Measurements from ENCODE around the gene CD69. TPM values are rescaled to one million over a fixed set of nuclear protein-coding genes. Genes with fewer than 3 reads are reported as not detected.
A peak's percentile ranks its signal among the peaks of the same experiment; 100 is the strongest.
"Not testable (repeated sequence)": the region's sequence is repeated elsewhere in the genome, so short reads cannot be mapped to it uniquely, and the experiment has no call there.

CD69 gene
- total RNA-seq, 2 donors from 2014 or later, result 51.8 to 150 TPM

DNA sequence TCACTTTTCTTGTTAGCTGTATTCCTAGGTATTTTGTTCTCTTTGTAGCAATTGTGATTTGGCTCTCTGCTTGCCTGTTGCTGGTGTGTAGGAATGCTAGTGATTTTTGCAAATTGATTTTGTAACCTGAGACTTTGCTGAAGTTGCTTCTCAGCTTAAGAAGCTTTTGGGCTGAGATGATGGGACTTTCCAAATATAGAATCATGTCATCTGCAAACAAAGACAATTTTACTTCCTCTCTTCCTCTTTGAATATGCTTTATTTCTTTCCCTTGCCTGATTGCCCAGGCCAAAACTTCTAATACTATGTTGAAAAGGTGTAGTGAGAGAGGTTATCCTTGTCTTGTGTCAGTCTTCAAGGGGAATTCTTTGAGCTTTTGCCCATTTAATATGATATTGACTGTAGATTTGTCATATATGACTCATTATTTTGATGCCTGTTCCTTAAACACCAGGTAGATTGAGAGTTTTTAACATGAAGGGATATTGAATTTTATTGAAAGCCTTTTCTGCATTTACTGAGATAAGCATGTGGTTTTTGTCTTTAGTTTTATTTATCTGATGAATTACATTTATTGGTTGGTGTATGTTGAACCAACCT is 54.5 kb downstream of the CD69 start:
- peak; percentile 15 for ATAC-seq (replicated peaks)
- no peaks in the 10 kb centered on the region for H3K36me3 Mint-ChIP-seq (ENCODE audit: low read depth)

DNA sequence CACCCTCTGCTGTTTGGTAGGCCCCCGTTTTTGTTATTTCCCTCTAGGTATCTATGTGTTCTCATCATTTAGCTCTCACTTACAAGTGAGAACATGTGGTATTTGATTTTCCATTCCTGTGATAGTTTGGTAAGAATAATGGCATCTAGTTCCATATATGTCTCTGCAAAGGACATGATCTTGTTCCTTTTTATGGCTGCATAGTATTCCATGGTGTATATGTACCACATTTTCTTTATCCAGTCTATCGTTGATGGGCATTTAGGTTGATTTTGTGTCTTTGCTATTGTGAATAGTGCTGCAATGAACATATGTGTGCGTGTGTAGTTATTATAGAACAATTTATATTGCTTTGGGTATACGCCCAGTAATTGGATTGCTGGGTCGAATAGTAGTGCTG is 56.1 kb downstream of the CD69 start:
- not testable (repeated sequence) for H3K27ac Mint-ChIP-seq; ATAC-seq (replicated peaks); H3K4me3 Mint-ChIP-seq; H3K9me3 Mint-ChIP-seq; H3K27me3 Mint-ChIP-seq; H3K36me3 Mint-ChIP-seq (ENCODE audit: low read depth)
- peaks cover 55% of the 10 kb centered on the region for H3K4me1 Mint-ChIP-seq

More for the DNA sequence above, 54.5 kb downstream of the CD69 start:
- Mint-ChIP-seq H3K27me3 (no peaks in the 10 kb centered on the region), H3K4me3 (peak overlapping the region; percentile 43), H3K9me3 (peaks cover 6% of the 10 kb centered on the region), H3K27ac (peak overlapping the region; percentile 39), H3K4me1 (peaks cover 42% of the 10 kb centered on the region)

Other genes with a start within 250 kb of the CD69 start
- 10 to 100 TPM in 1 of 2 donors, 1 to 10 TPM in 1; 6.8 to 11.6 TPM for gene KLRB1, start 153.0 kb downstream of the CD69 start, total RNA-seq
- gene CLEC2D, start 91.2 kb downstream of the CD69 start, total RNA-seq, result 100 to 1,000 TPM; 146 to 267 TPM
- 1 to 10 TPM; 6.1 to 7.7 TPM for gene CLECL1, start 27.8 kb downstream of the CD69 start, total RNA-seq
- not detected for gene KLRF1, start 66.6 kb upstream of the CD69 start, total RNA-seq
- 10 to 100 TPM; 21.8 to 54.0 TPM for gene CLEC2B, start 108.5 kb upstream of the CD69 start, total RNA-seq
- gene KLRF2, start 120.6 kb upstream of the CD69 start, total RNA-seq, result not detected
- not detected for gene CLEC2A, start 171.5 kb upstream of the CD69 start, total RNA-seq
- gene CLEC12A, start 210.5 kb upstream of the CD69 start, total RNA-seq, result under 1 TPM in 1 of 2 donors, not detected in 1; 0.39 TPM
- gene CLEC1B, start 238.2 kb upstream of the CD69 start, total RNA-seq, result not detected
- not detected for gene CLEC12B, start 249.7 kb upstream of the CD69 start, total RNA-seq

Measured in activated T-helper 17 cell treated with anti-CD3 and anti-CD28 coated beads, Interleukin-2, amount 50 U/mL, for 72 hours (primary cell).